ENCODE results near the gene TBX2. TPM values are rescaled to one million over a fixed set of nuclear protein-coding genes. Genes with fewer than 3 reads are reported as not detected.

The TBX2 gene
- total and polyA plus RNA-seq, 2 of the 13 experiments (the other 11 are each of a cell fraction or from before 2014, with no cell fraction given), result 2.8 to 15.3 TPM

GRCh38 chr17:61354895-61355874 is 44.5 kb upstream of the TBX2 start:
- in situ Hi-C loops (cut with HindIII; ENCODE audit: extremely low pct_ligation_motif_present, low pct_unique_long_range_greater_than_20kb) (no loop called here), intact Hi-C loops (cut with micrococcal nuclease; ENCODE audit: unreplicated experiment) (loop anchor here (1.0 kb wide), 1 partner anchor 8 kb away; no protein-coding TSS in a partner anchor)
- Histone ChIP-seq H3K9me3 (ENCODE audit: low read length) (no peaks in the 10 kb centered on the region), H3K79me2 (ENCODE audit: insufficient read depth, low read length) (no peaks in the 10 kb centered on the region), H3K4me2 (ENCODE audit: low read depth, low read length) (no peak overlapping the region), H4K20me1 (ENCODE audit: insufficient read depth, low read length) (no peaks in the 10 kb centered on the region), H2AFZ (ENCODE audit: low read length) (no peak overlapping the region), H3K36me3 (replicated peaks in 1 of 2; ENCODE audit: control insufficient read depth in 1 of 2, insufficient read depth in 2 of 2, low read length in 2 of 2) (no peaks in the 10 kb centered on the region), H3K27me3 (ENCODE audit: control insufficient read depth in 1 of 2, insufficient read depth in 2 of 2, low read length in 2 of 2) (no peaks in the 10 kb centered on the region), H3K4me3 (replicated peaks in 1 of 3; ENCODE audit: insufficient read depth in 1 of 3, low read depth in 2 of 3, low read length in 3 of 3) (no peak overlapping the region), H3K27ac (ENCODE audit: extremely low read length, insufficient read depth, low read length) (no peak overlapping the region), H3K4me1 (ENCODE audit: insufficient read depth, low read length) (peaks cover 87% of the 10 kb centered on the region), H3K9ac (ENCODE audit: insufficient read depth, low read depth, low read length) (no peak overlapping the region)
- ChIA-PET CTCF (ENCODE audit: low intra/inter-chr PET ratio, low total read pairs) (interaction anchor here (0.8 to 1.4 kb wide), 2 partner anchors 35 to 54 kb away, joined by 3 to 8 read pairs; no protein-coding TSS in a partner anchor), POLR2A (interaction anchor here (1.3 to 4.1 kb wide), 5 partner anchors 10 to 45 kb away, joined by 4 to 39 read pairs (median 20); partner anchors contain the start of gene TBX2)
- FAIRE-seq, result no peak
- no peak for DNase-seq (ENCODE audit: low spot score)
- TSS peak; percentile 25 for BruUV-seq (replicated peaks)
- WGBS (ENCODE audit: low lambda C conversion rate), result 83% methylated on average over 10 of the region's 10 CpGs
- peak; percentile 23; the same call in 1 of the 3 replicates for ATAC-seq
- TF ChIP-seq CCDC6 (CRISPR knock-in tag; IDR thresholded peaks at IDR 0.05), result 0 out of 2 replicates have a peak, but pooled peaks have one; percentile 53
- TF ChIP-seq KAT8 (CRISPR knock-in tag; IDR thresholded peaks at IDR 0.05), result no peak
- TF ChIP-seq RBM39 (IDR thresholded peaks at IDR 0.05; ENCODE audit: low read depth, low read length, poor library complexity, severe bottlenecking), result no peak
- no peak for TF ChIP-seq AKNA (CRISPR knock-in tag; IDR thresholded peaks at IDR 0.05; ENCODE audit: borderline replicate concordance)
- no peak for TF ChIP-seq ATAD3A (CRISPR knock-in tag; IDR thresholded peaks at IDR 0.05)
- TF ChIP-seq ZSCAN21 (CRISPR knock-in tag; IDR thresholded peaks at IDR 0.05; ENCODE audit: borderline replicate concordance), result no peak
- no peak for TF ChIP-seq ZC3H13 (CRISPR knock-in tag; IDR thresholded peaks at IDR 0.05)
- TF ChIP-seq KDM5A (IDR thresholded peaks at IDR 0.05; ENCODE audit: borderline replicate concordance, low read length), result no peak
- TF ChIP-seq ZNF564 (CRISPR knock-in tag; IDR thresholded peaks at IDR 0.05), result no peak
- TF ChIP-seq ZNF20 (CRISPR knock-in tag; IDR thresholded peaks at IDR 0.05), result no peak
- TF ChIP-seq HNF4A (CRISPR knock-in tag; IDR thresholded peaks at IDR 0.05), result peak; percentile 5; the same call in 1 of the 2 replicates
- TF ChIP-seq HMGXB4 (CRISPR knock-in tag; IDR thresholded peaks at IDR 0.05; ENCODE audit: borderline replicate concordance in 1 of 2, low read depth in 1 of 2), result no peak
- TF ChIP-seq ZBTB33 (CRISPR knock-in tag; IDR thresholded peaks at IDR 0.05), result peak; percentile 29; the same call in 1 of the 2 replicates
